ENCODE data around the gene DENND2C. TPM values are rescaled to one million over a fixed set of nuclear protein-coding genes. Genes with fewer than 3 reads are reported as not detected.

DENND2C gene
- total RNA-seq (1 to 10 TPM in 8 of 9 donors, under 1 TPM in 1; 0.91 to 4.2 (median 2.2) TPM), polyA plus RNA-seq (1 to 10 TPM; 1.4 TPM)
- long read RNA-seq, donor 1, result 0 reads
- long read RNA-seq, donor 2, result 0 reads
- long read RNA-seq, donor 3, result 0 reads
- long read RNA-seq, donor 4, result 0 reads
- long read RNA-seq, donor 5, result 0 reads
- long read RNA-seq, donor 6, result 0 reads
- long read RNA-seq, donor 7, result 0 reads
- long read RNA-seq, donor 8, result 0 reads
- long read RNA-seq, donor 9, result 0 reads
- long read RNA-seq, donor 10, result 0 reads

GRCh38 chr1:114669562-114670082 is at the start of gene DENND2C:
DENND2C (minus strand) TSS chr1:114670049; CDS start chr1:114625984, 44,065 bp downstream.
- DNase-seq, result no peak
- Histone ChIP-seq H3K27ac (peak within 1 kb of the TSS in 4 of 5 donors; percentile 5 to 90 (median 64)), H3K36me3 (replicated peaks in 1 of 2) (no peaks in the 10 kb centered on the region), H3K4me1 (replicated peaks in 1 of 2) (peaks cover 5 to 7% of the 10 kb centered on the region in 2 donors), H3K4me3 (peak within 1 kb of the TSS; percentile 5 to 62 (median 35)), H3K9me3 (replicated peaks in 1 of 3) (no peaks in the 10 kb centered on the region), H3K27me3 (no peaks in the 10 kb centered on the region)
- WGBS, 4 donors, result 0 to 1% (median 0%) methylated on average over 9 to 50 of the region's 50 CpGs
- intact Hi-C loops (cut with DNase I), result no loop called here
- no peak for TF ChIP-seq POLR2A (IDR thresholded peaks at IDR 0.05)
- no peak for TF ChIP-seq CTCF (IDR thresholded peaks at IDR 0.05)

- no peak overlapping the region for H3K27ac ChIP-seq
- 84 to 88% (median 87%) methylated on average over 3 of the region's 3 CpGs for WGBS, 4 donors
- H3K9me3 ChIP-seq (replicated peaks in 1 of 3), result no peaks in the 10 kb centered on the region
- peaks cover 8 to 17% of the 10 kb centered on the region in 2 donors for H3K4me1 ChIP-seq (replicated peaks in 1 of 2)
- no peaks in the 10 kb centered on the region for H3K27me3 ChIP-seq
- TF ChIP-seq POLR2A (IDR thresholded peaks at IDR 0.05) (no peak), CTCF (IDR thresholded peaks at IDR 0.05) (no peak)
- H3K4me3 ChIP-seq, result no peak overlapping the region
- intact Hi-C loops (cut with DNase I), result no loop called here
- peaks cover 0 to 70% of the 10 kb centered on the region in 2 donors for H3K36me3 ChIP-seq (replicated peaks in 1 of 2)
- no peak for DNase-seq
Measured at GRCh38 chr1:114719424-114719787, 49.6 kb upstream of the DENND2C start.

- H3K36me3 ChIP-seq (replicated peaks in 1 of 2), result peaks cover 0 to 64% of the 10 kb centered on the region in 2 donors
- H3K4me3 ChIP-seq, result no peak overlapping the region
- no peak for DNase-seq
- intact Hi-C loops (cut with DNase I), result no loop called here
- WGBS, 4 donors, result 91 to 95% (median 92%) methylated on average over 11 of the region's 11 CpGs
- no peaks in the 10 kb centered on the region for H3K27me3 ChIP-seq
- TF ChIP-seq POLR2A (IDR thresholded peaks at IDR 0.05), result no peak
- no peak for TF ChIP-seq CTCF (IDR thresholded peaks at IDR 0.05)
- H3K9me3 ChIP-seq (replicated peaks in 1 of 3), result no peaks in the 10 kb centered on the region
- peaks cover 8 to 17% of the 10 kb centered on the region in 2 donors for H3K4me1 ChIP-seq (replicated peaks in 1 of 2)
- H3K27ac ChIP-seq, result no peak overlapping the region
Measured at GRCh38 chr1:114718661-114719423, 49.0 kb upstream of the DENND2C start.

All from adrenal gland (tissue), 19 donors.